Activated T-helper 2 cell treated with anti-CD3 and anti-CD28 coated beads, Interferon-gamma antibody, Interleukin-2, Interleukin-4, amounts not matched to agents 10 μg/mL and 5 μg/mL and 100 μg/mL, durations not matched to agents 14 hours and 24 hours and 36 hours (primary cell): ENCODE measurements around the gene CEP112. TPM values are rescaled to one million over a fixed set of nuclear protein-coding genes. Genes with fewer than 3 reads are reported as not detected.
"Not testable (repeated sequence)": the region's sequence is repeated elsewhere in the genome, so short reads cannot be mapped to it uniquely, and the experiment has no call there.

Source experiments
- DNase-seq: peaks from one replicate; pipeline ENCODE4 v3.0.0; 2021; ENCODE audit warnings: low spot score
- H3K27ac Mint-ChIP-seq: one replicate; pipeline ENCODE4 v1.8.0; 2021; ENCODE audit warnings: mixed read lengths
- H3K27me3 Mint-ChIP-seq: one replicate; pipeline ENCODE4 v1.8.0; 2021; ENCODE audit warnings: low read depth, mixed read lengths
- H3K36me3 Mint-ChIP-seq: one replicate; pipeline ENCODE4 v1.8.0; 2021; ENCODE audit warnings: low read depth, mixed read lengths
- H3K4me1 Mint-ChIP-seq: one replicate; pipeline ENCODE4 v1.8.0; 2021; ENCODE audit warnings: low read depth, mixed read lengths
- H3K4me3 Mint-ChIP-seq: one replicate; pipeline ENCODE4 v1.8.0; 2021; ENCODE audit warnings: low read depth, mild to moderate bottlenecking, moderate library complexity, mixed read lengths
- H3K9me3 Mint-ChIP-seq: one replicate; pipeline ENCODE4 v1.8.0; 2021; ENCODE audit warnings: mixed read lengths
- intact Hi-C: fragments of 100-400 bp; cut with micrococcal nuclease; formaldehyde crosslinking; loops from one replicate; pipeline ENCODE4 v1.15.1; 2023
- total RNA-seq: library from RNA; stranded (reverse); gene quantifications from 2 replicates; pipeline ENCODE4 v1.2.3, GENCODE V29; 2022

CEP112 gene
- total RNA-seq, 1 donor from 2014 or later = 0.66 TPM

GRCh38 chr17:65745241-65745640 lies 446.7 kb downstream of the CEP112 start:
- H3K4me3 Mint-ChIP-seq = no peak overlapping the region
- intact Hi-C loops = no loop called here
- no peak for DNase-seq
- peaks cover 12% of the 10 kb centered on the region for H3K4me1 Mint-ChIP-seq
- no peaks in the 10 kb centered on the region for H3K36me3 Mint-ChIP-seq
- H3K27me3 Mint-ChIP-seq = no peaks in the 10 kb centered on the region
- no peaks in the 10 kb centered on the region for H3K9me3 Mint-ChIP-seq
- H3K27ac Mint-ChIP-seq = no peak overlapping the region

- DNase-seq = no peak
- Mint-ChIP-seq H3K9me3 (no peaks in the 10 kb centered on the region), H3K36me3 (no peaks in the 10 kb centered on the region), H3K4me1 (peaks cover 12% of the 10 kb centered on the region), H3K4me3 (no peak overlapping the region), H3K27ac (no peak overlapping the region), H3K27me3 (no peaks in the 10 kb centered on the region)
- intact Hi-C loops = no loop called here
Observed at GRCh38 chr17:65743308-65743655, 448.7 kb downstream of the CEP112 start.

DNA sequence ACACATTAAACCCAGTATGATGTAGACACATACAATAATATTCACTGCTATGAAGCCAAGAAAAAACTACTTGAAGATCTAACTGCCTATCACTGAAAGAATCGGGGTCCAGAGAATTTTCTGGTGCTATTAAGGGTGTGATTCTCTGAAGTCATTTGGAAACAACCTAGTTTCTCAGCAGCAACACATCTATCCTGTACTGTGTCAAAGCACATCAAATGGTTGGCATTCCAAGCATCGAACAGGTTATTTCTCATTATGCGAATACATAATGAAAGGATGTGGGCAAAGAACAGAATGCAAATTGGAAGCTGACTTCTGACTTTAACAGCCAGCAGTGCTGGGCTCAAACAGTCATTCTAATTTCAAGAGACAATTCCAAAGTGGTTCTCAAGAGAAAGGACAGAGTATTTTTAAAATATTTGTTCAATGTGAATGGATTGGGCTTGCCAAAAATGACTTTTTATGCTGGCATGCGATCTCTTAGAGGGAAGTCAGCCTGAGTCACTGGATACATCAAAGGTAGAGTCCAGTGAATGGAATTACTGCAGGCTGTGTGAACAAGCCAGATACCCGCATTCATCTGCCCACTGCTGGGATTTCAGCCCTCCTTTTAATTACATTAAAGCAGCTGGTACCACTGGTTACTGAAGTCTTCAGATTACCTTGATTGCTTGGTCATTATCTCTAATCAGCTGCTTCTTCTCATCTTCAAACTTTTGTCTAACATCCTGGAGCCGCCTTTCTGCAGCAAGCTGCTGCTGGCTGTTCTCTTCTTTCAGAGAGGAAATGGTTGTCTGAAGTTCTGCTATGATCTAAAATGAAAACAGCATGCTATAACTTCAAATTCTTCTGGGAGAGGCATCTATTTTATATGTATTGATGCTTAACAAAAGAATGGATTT lies 449.3 kb downstream of the CEP112 start:
- Mint-ChIP-seq H3K4me3 (no peak overlapping the region), H3K4me1 (peaks cover 12% of the 10 kb centered on the region), H3K27me3 (no peaks in the 10 kb centered on the region), H3K27ac (no peak overlapping the region), H3K36me3 (no peaks in the 10 kb centered on the region), H3K9me3 (no peaks in the 10 kb centered on the region)
- no peak for DNase-seq
- intact Hi-C loops = no loop called here

GRCh38 chr17:65741710-65742109 lies 450.2 kb downstream of the CEP112 start:
- Mint-ChIP-seq H3K4me3 (no peak overlapping the region), H3K27ac (no peak overlapping the region), H3K4me1 (peaks cover 14% of the 10 kb centered on the region), H3K27me3 (no peaks in the 10 kb centered on the region), H3K36me3 (no peaks in the 10 kb centered on the region), H3K9me3 (no peaks in the 10 kb centered on the region)
- no peak for DNase-seq
- intact Hi-C loops = no loop called here

DNA sequence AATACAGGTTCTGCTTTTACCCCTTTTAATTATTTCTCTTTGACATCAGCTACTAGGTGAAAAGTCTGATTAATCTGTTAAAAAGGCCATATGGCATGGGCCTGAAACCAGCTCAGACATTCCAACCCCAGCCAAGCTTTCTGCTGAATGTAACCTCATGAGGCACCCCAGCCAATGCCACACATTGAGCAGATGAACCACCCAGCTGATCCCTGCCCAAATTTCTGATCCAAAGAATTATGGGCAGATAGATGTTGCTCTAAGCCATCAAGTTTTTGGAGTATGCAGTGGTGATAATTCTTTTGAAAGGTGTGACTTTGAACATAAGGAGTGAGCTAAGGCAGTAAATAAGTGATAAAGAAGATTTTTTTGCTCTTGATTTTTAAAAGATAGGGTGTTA lies 452.9 kb downstream of the CEP112 start:
- Mint-ChIP-seq H3K4me1 (peaks cover 14% of the 10 kb centered on the region), H3K27ac (no peak overlapping the region), H3K4me3 (no peak overlapping the region), H3K36me3 (no peaks in the 10 kb centered on the region), H3K9me3 (no peaks in the 10 kb centered on the region), H3K27me3 (no peaks in the 10 kb centered on the region)
- intact Hi-C loops = no loop called here
- no peak for DNase-seq

DNA sequence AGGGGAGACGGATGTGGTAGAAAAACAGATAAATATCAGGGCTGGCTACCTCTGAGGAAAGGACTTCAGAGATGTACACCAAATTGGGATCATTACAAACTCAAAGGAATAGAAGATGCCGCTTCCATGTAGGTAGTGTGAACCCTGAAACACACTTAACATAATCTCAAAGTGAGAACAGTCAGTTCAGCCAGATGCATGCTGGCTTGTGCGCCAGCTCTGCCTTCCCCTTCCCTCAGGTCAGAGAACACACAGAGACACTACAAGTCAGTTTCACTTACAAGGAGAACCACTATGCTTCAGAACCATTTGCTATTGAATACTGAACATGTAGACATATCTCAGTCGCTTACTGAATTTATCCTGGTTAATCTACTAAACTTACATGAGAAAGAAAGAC lies 454.5 kb downstream of the CEP112 start:
- H3K4me1 Mint-ChIP-seq = peaks cover 13% of the 10 kb centered on the region
- H3K27me3 Mint-ChIP-seq = no peaks in the 10 kb centered on the region
- H3K27ac Mint-ChIP-seq = no peak overlapping the region
- no peaks in the 10 kb centered on the region for H3K9me3 Mint-ChIP-seq
- H3K4me3 Mint-ChIP-seq = no peak overlapping the region
- intact Hi-C loops = no loop called here
- DNase-seq = no peak
- H3K36me3 Mint-ChIP-seq = no peaks in the 10 kb centered on the region

GRCh38 chr17:65733314-65733713 lies 458.6 kb downstream of the CEP112 start:
- Mint-ChIP-seq H3K27me3 (no peaks in the 10 kb centered on the region), H3K4me1 (peaks cover 8% of the 10 kb centered on the region), H3K27ac (no peak overlapping the region), H3K36me3 (no peaks in the 10 kb centered on the region), H3K4me3 (no peak overlapping the region), H3K9me3 (peaks cover 4% of the 10 kb centered on the region)
- intact Hi-C loops = no loop called here
- no peak for DNase-seq

- H3K4me1 Mint-ChIP-seq, H3K9me3 Mint-ChIP-seq, DNase-seq, H3K36me3 Mint-ChIP-seq, intact Hi-C loops, H3K27me3 Mint-ChIP-seq, H3K27ac Mint-ChIP-seq, H3K4me3 Mint-ChIP-seq: not testable (repeated sequence)
Observed at GRCh38 chr17:65732667-65733066, 459.3 kb downstream of the CEP112 start.

- Mint-ChIP-seq H3K4me3 (no peak overlapping the region), H3K27me3 (no peaks in the 10 kb centered on the region), H3K27ac (no peak overlapping the region), H3K4me1 (peaks cover 6% of the 10 kb centered on the region), H3K9me3 (peaks cover 4% of the 10 kb centered on the region), H3K36me3 (no peaks in the 10 kb centered on the region)
- intact Hi-C loops = no loop called here
- DNase-seq = no peak
Observed at GRCh38 chr17:65730711-65731169, 461.2 kb downstream of the CEP112 start.

DNA sequence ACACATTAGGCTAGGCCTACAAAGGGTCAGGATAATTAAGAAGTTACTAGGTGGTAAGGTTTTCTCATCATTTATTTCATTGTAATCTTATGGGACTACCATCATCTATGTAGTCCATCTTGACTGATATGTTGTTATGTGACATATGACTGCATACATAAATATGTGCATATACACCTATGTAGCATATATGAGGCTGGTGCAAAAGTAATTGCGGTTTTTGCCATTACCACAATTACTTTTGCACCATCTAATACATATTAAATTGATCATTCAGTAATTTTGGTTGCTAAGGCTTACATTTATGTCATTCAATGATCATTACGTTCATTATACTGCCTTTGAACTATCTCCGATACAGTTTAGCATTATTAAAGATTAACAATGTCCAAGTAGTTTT lies 462.7 kb downstream of the CEP112 start:
- intact Hi-C loops = no loop called here
- peaks cover 2% of the 10 kb centered on the region for H3K27me3 Mint-ChIP-seq
- peaks cover 4% of the 10 kb centered on the region for H3K9me3 Mint-ChIP-seq
- H3K27ac Mint-ChIP-seq = no peak overlapping the region
- peaks cover 6% of the 10 kb centered on the region for H3K4me1 Mint-ChIP-seq
- H3K4me3 Mint-ChIP-seq = no peak overlapping the region
- H3K36me3 Mint-ChIP-seq = no peaks in the 10 kb centered on the region
- no peak for DNase-seq

GRCh38 chr17:65727832-65728231 lies 464.1 kb downstream of the CEP112 start:
- intact Hi-C loops = no loop called here
- no peak for DNase-seq
- Mint-ChIP-seq H3K9me3 (peaks cover 4% of the 10 kb centered on the region), H3K27ac (no peak overlapping the region), H3K4me1 (peaks cover 4% of the 10 kb centered on the region), H3K27me3 (peaks cover 2% of the 10 kb centered on the region), H3K36me3 (no peaks in the 10 kb centered on the region), H3K4me3 (no peak overlapping the region)

DNA sequence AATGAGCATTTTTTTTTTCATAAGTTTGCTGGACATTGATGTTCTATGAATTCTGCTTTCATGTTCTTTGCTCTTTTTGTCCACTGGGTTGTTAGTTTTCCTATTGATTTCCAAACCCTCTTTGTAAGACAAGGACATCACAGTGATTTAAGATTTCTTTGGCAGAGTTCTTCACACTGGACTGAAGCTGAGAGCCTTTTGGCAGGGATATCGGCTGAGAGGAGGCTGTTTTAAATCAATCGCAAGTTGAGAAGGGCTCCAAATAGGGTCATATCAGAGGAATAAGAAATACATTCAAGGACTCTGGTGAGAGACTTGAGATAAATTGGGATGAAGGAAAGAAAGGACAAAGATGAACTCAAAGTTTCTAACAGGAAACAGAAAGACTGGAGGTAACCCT lies 464.7 kb downstream of the CEP112 start:
- Mint-ChIP-seq H3K4me3 (no peak overlapping the region), H3K4me1 (no peaks in the 10 kb centered on the region), H3K27me3 (peaks cover 2% of the 10 kb centered on the region), H3K9me3 (peaks cover 4% of the 10 kb centered on the region), H3K27ac (no peak overlapping the region), H3K36me3 (no peaks in the 10 kb centered on the region)
- intact Hi-C loops = no loop called here
- DNase-seq = no peak

GRCh38 chr17:65723431-65724151 lies 468.3 kb downstream of the CEP112 start:
- H3K36me3 Mint-ChIP-seq = no peaks in the 10 kb centered on the region
- H3K27me3 Mint-ChIP-seq = peaks cover 13% of the 10 kb centered on the region
- intact Hi-C loops = no loop called here
- no peaks in the 10 kb centered on the region for H3K9me3 Mint-ChIP-seq
- DNase-seq = no peak
- no peak overlapping the region for H3K4me3 Mint-ChIP-seq
- H3K27ac Mint-ChIP-seq = no peak overlapping the region
- no peaks in the 10 kb centered on the region for H3K4me1 Mint-ChIP-seq
